ENCODE measurements around the gene PPP2R5E.

PPP2R5E gene

DNA sequence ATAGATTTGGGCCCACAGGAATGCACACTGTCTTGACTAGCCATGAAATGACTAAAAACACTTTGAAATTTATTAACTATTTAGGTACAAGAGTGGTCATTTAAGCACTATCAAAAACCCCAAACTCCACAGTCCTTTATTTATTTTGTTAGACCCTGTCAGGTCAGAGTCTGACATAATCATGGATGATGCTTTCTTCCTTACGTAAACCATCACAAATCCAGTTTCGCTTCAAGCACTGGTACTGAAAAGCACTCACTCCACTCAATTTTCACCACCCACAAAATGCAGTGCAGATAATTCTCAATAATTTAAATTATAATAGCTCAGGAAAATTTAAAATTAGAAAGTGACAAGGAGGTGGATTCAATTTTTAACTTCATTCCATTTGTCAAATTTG, 25.8 kb downstream of the PPP2R5E start:
- no peak for FAIRE-seq

DNA sequence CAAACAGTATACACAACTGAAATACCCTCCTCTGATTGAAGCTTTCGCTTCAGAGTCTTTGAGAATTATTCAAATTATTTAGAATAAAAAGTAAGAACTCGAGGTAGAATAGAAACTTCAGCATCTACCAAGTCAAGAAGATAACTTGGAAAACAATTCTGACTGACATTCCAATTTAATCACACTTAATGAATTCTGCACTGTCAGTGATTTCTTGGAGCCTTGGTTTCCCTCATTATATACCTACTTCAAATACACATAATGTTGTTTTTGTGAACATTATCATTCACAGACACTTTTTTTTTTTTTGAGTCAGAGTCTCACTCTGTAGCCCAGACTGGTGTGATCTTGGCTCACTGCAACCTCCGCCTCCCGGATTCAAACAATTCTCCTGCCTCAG, 27.9 kb downstream of the PPP2R5E start:
- no peak for FAIRE-seq

DNA sequence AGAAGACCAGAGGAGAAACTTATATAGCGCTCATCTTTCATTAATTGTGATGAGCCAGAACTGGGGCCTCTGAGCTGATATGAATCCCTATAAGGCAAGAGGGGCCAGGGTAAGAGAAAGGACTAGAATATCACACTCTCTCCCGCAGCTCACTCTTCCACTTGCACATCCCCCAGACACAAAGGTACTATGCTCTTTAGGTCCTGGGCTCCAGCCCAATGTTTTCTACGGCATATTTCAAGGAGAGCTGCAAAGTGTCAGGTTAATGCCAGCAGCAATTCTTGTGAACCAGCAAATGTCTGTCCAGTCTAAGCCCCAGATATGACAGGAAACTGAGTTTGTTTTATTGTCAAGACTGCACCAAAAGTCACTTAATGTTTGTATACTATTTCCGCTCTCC, 29.4 kb downstream of the PPP2R5E start:
- FAIRE-seq = no peak

DNA sequence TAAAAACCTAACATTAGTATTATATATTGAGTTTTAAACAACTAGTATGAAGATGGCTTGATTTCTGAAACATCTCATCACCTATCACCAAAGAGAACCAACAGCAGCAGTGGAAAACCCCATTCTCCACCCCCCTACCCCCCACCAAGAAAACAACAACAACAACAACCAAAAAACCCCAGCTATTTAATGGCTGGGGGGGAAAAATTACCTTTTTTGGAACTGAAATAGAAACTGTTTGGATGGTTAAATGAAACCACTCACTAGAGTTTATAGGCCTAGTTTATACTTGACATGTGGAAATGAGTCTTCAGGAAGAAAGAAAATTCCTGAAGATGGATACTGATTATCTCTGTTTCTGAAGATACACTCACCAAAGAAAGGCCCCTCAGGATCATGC, 30.3 kb downstream of the PPP2R5E start:
- FAIRE-seq = no peak

DNA sequence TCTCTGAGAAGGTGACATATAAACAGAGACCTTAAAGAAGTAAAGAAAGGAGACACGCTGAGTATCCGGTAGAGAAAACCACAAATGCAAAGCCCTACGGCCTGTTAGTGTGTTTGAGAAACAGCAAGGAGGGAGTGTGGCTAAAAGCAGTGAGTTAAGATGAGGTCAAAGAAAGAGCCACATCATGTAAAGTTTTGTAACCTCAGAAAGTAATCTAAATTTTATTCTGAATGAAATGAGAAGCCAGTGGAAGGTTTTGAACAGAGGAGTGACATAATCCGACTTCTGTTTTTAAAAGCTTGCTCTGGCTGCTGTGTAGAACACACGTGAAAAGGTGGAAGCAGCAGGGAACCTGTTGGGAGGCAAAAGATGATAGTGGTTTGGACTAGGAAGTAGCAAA, 32.6 kb downstream of the PPP2R5E start:
- no peak for FAIRE-seq

DNA sequence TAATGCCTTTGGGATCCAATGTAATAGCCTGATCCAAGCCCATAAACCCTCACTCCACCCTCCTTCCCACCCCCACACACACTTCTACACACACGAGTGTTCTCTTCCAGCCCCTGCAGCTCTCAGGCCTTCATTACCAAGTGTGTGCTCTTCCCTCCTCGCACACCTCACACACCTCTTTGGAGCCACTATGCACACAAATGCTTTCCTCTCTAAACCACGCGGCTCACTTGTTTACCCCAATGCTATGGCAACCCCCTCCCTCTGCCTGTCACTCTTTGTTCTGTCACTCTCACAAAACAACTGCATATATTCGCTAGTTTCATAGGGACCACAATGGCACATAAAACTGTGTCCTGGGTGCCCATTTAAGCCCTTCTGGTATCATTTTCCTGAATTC, 35.1 kb downstream of the PPP2R5E start:
- FAIRE-seq = no peak

DNA sequence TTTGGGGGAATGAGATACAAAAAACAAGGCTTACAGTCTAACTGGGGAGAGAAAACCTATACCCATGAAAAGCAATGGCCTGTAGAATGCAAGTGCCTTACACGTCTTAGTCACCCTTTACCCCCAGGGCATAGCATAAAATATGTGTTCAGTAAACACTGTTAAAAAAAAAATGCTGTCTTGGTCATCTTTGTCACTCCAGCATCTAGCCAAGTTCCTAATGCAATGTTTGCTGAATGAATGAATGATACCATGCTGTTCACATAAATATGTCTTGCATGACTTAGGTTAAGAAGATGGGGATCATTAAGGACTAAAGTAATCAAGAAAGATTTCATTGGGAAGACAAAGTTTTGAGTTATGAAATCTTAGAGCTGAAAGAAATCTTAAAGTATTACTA, 38.5 kb downstream of the PPP2R5E start:
- FAIRE-seq = no peak

DNA sequence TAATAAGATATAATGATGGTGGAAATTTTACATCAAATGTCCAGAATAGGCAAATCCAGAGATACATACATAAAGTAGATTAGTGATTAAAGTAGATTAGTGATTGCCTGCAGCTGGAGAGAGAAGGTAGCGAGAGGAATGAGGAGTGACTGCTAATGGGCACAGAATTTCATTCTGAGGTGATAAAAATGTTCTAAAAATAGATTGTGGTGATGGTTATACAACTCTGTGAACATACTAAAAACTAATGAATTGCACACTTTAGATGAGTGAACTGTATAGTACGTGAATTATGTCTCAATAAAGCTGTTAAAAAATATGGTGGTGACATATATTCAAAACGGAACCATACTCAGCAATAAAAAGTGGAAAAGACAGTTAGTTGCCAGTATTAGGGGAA, 41.7 kb downstream of the PPP2R5E start:
- no peak for FAIRE-seq

DNA sequence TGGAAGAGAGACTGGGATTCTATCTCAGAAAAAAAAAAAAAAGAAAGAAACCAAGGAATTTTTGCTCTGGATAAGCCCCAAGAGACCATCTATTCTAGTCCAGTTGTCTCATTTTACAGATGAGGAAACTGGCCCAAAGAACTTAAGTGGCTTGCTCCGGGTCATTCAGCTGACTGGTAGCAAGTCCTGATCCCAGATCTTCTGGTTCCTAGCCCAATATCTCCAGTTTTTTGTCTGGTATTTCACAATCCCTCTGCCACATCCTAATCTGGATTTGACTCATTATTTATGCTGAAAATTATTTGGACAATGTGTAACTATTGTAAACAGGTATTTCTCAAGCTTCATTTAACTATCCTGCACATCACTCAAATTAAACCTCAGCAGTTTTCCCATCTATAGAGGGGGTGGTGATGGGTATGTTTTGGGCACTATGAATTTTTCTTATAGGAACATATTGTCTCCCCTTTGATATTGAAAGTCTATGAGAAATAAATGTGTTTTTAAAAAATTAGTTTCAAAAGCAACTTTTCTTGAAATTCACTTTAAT, 43.4 kb downstream of the PPP2R5E start:
- no peak for FAIRE-seq

DNA sequence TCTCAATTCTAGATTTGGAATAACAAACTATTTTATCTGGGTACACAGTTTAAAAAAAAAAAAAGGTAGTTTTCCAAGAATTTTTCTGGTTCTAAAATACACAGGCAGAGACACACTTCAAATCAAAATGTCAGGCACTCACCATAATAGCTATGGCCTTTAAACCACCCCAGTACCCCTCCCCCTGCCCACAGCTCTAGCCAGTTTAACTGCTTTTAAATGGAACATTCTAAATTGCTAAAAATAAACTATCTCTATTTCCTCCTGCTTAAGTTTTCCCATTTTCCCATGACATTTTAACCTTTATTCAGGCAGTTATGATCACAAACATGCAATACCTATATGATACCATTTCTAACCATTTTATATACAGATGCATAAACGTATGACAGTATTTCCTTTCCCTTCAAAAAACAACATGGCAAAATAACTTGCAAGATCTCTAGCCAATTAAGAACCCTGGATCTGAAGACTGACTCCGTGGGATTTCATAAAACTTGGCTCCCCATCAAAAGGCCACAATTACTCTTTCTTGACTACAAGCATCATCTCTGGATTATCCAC, 46.3 kb downstream of the PPP2R5E start:
- no peak for FAIRE-seq

DNA sequence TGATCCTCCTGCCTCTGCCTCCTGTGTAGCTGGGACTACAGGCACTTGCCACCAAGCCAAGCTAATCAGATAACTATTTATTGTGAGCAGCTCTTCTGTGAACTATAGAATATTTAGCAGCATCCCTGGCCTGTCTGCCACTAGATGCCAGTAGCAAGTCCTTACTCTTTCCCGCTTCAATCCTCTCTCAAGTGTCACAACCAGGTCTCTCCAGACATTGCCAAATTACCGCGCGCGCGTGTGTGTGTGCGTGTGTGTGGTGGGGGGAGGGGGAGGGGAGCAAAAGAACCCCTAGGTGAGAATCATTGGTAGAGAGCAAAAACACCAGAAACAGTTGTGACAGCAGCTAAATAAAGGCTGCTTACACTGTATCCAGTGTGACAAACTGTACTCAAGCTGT, 49.9 kb downstream of the PPP2R5E start:
- FAIRE-seq = no peak

DNA sequence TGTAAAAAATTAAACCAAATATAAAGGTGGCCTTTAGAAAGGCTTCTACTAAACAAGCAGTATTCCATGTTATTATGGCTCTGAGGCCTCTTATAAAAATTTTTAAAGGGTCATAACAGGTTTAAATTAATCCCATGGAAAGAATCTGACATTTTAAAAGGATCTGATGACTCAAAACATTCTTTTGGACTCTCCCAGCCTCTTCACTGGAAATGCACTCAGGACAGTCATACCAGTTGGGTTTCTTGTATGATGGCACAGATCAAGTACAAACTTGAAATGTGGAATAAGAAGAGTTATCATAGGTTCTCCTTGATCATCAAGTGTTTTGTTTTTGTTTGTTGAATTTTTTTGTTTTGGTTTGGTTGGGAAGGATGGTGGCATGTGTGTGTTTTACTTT, 50.8 kb downstream of the PPP2R5E start:
- no peak for FAIRE-seq

DNA sequence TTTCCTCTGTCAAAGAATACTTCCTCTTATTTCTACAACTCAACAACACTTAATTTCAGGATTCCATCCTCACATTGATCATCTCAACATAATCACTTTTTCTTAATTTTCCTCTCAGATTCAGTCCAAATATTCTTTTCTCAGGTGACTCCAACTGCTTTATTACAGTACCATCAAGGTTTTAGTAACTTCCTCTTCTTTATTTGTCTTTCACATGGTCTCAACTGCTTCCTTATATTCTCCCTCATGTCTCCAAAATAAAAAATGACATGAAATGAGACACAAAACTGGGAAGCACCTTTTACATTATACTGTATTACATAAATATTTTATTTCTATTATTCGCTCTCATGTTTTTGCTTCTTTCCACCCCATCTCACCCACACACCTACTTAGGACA, 55.5 kb downstream of the PPP2R5E start:
- no peak for FAIRE-seq

DNA sequence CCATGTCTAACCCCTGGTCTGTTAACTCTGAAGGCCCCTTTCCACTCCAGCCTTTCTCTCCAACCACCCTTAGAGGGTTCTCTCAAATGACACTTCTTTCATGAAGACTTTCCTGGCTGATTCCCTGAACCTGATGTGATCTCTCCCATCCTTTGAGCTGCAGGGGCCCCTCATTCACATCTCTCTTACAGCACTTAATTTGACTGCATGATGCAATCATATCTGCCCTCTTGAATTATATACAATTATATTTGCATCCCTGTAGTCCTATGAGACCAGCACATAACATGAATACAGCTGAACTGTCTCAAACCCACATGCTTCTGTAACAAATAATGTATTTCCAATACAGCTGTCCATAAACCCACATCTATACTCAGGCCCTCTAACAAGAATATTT, 56.4 kb downstream of the PPP2R5E start:
- no peak for FAIRE-seq

DNA sequence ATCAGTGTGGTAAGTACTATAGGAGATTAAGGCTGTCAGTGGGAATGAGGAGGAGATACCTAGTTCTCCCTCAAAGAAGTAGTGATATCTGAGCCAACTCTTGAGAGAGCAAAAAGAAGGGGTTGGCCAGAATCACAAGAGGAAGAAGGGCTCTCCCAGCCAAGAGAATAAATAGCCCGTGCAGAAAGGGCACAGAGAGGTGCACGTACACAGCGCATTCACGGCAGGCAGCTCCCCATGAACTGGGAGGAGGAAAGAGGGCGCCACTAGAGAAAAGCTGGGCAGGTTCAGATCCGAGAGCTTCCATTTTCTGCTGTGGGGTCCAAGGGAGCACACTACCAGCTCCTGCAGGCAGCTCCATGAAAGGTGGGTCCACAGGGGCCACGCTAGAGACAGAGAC, 59.9 kb downstream of the PPP2R5E start:
- no peak for FAIRE-seq

DNA sequence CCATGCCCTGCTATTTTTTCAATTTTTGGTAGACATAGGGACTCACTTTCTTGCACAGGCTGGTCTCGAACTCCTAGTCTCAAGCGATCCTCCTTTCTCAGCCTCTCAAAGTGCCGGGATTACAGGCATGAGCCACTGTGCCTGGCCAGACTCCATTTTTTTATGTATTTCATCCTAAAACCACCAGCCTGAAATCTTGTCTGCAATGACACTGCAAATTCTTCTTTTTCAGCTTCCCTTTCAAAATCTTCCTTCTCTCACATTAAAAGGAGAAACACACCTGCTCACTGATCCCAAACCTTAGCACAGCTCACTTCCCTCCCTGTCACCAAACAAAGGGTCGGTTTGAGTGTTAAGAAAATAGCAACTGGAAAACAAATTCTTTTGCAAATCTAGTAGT, 62.6 kb downstream of the PPP2R5E start:
- FAIRE-seq = no peak

DNA sequence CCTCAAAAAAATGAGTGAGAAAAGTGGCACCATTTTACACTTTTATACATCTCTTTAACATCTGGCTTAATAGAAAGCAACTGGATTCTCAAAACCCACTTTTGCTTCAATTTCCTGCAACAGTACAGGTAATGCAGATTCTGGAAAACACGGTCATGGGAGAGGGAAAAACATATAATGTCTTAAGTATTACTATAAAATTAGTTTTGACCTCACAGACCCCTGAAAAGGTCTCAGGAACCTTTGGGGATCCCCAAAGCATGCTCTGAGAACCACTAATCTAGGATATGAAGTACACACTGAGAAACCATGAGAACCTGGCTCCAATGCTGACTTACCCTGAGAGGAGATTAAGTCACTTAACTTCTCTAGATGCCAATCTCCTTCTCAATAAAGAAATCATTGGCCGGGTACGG, 64.7 kb downstream of the PPP2R5E start:
- no peak for FAIRE-seq

DNA sequence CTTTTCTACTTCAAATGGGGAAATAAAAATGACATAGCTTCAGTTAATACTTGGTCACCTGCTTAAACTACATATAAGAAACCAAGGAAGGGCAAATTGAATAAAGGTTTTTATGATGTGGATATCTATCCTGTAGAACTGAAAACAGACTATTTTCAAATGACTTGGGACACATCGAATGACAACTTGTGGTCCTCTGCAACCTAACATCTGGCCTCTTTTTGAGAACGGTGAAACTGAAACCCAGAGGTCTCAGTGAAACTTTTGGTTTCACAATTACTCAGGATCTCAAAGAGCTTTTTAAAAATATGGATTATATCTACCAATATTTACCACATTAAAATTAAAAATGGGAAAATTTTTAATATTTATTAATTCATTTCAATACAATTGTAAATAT, 65.2 kb downstream of the PPP2R5E start:
- FAIRE-seq = no peak

DNA sequence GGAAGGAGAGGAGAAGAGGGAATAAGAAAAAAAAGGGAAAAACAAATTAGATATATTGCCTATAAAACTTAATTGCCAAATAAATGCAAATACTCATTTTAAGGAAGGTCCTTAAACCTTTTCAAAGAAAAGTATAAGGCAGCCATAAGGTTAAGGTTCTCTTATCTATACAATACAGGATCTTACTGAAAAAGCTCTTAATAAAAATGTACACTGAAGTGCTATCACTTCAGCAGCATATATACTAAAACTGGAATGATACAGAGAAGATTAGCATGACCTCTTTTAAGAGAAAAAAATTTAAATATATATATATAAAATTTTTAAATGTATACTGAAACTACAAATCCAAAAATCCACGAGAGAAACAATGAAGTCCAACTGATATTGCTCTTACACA, 65.6 kb downstream of the PPP2R5E start:
- FAIRE-seq = no peak

DNA sequence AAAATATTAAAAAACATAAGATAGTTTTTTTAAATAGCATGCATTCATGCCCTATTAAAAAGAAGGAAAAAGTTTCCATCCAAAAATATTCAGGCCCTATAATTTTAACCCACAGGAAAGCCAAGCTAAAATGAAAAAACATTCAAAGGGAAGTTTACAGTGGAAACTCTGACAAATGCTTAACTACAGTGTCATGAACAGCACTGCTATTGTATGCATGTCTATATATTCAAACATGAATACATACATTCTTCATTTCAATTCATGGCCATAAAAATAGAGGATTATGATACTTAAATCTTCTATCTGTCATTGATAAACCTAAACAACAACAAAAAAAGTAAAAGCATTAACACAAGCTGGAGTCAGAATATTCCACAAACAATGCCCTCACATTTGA, 67.4 kb downstream of the PPP2R5E start:
- no peak for FAIRE-seq

DNA sequence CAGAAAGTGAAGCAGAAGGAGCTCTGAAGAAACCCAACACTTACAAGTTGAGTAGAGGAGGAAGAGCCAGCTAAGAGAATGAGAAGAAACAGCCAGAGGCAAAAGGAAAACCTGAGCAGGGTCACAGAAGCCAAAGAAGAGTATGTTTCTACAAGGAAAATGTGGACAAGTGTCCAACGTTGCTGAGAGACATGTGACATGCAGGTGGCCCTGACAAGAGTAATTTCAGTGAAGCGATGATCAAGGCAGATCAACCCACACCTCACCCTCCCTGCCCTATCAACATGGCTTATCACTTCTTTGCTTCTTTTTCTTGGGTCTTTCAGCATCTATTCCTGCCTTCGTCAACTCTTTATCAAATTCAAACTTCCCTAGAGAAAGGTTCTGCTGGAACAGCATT, 68.3 kb downstream of the PPP2R5E start:
- FAIRE-seq = no peak

DNA sequence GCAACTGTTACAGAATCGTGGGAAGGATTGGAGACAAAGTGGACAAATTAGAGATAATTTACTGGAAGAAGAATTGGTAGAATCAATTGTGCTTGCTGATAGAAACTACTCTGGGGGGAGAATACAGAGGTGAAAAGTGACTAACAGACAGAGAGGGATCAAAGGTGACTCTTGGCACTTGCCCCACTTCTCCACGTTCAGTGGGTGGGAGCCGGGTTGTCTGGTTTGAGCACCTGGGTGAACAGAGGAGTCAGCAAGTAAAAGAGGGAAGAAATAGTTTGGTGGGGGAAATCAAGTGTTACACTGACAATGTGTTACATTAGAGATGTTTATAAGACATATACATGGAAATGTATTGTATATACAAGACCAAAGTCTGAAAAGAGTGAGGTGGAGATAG, 69.1 kb downstream of the PPP2R5E start:
- no peak for FAIRE-seq

DNA sequence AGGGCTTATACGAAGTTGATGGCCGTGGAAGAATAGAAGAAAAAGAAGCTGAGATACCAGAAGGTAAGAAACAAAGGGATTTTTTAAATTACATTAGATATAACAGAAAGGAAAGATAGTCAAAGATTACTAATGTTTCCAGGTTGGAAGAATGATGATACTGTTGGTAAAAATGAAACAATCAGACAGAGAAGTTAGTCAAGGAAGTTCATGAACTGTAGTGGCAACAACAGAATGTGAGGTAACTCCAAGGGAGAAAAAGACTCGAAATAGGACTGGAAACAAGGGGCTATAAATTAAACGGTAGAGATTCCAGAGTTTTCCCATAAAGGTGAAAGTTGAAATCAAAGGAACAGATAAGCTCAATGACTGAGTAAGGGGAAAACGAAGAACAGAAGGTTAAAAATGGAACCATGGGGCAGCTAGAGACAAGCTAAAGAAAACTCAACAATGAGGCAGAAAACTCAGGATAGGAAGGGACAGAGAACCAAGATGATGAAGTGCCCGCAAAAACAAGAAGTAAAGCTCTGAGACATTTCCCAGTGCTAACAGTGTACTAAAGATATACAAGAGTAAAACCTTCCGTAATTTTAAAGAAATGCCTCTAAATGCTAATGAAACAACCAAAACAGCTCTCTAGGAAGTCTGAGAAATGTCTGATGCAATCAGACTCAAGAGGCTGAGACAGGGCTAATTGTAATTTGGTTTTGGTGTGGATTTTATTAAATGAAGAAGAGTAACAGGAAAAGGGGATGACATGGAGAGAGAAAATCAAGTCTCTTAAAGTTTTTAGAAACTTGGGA, 70.0 kb downstream of the PPP2R5E start:
- FAIRE-seq = no peak

DNA sequence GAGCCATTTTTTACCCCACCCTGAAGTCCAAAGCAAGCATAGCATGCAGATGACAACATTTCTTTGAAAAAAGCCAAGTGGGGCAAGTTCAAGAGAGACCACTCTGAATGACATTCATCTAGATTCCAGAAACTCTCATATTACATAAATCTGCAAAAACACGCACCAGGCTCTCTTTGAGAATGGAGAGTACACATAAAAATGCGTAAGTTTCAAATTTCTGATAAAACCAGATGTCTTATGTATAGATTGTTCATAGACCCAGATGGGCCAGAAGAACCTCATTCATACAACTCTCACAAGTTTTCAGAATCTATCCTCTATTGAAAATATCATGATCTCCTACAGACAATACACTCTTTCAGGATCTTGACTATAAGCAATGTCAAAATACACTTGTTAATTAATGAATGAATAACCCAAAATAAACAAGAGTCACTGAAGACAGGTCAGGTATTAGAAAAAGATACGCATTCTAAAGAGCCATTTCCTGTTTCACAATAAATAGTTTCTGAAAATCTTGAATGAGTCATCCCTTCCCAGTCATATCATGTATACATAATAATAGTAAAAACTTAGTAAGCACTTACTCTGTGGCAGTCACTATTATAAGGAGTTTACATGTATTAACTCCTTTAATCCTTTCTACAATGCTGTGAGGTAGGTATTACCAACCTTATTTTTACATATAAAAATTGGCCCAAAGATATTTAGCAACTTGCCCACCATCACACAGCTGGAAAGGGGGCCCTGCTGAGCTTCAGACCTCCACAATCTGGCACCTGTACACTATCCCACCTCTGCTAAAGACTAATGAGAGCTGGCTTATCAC, 72.0 kb downstream of the PPP2R5E start:
- FAIRE-seq = no peak
